Measurements from ENCODE around the gene GBP4.

DNA sequence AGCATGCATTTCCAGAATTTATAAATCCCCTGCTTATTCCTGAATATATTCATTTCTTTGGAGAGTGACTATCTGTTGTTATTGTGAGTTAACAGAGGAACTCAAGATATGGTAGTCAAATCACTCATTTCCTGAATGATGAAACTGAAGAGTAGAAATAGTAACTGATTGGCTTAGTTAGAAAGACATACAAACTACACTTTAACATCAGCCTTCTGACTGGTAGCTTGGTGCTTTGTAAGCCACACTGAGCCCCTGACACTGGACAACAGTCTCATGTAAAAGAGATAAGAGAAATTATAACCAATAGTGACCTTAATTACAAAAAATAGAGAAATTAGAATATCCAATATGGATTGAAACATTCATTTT lies 27.7 kb downstream of the GBP4 start:
- no peak for TF ChIP-seq SIN3A (IDR thresholded peaks at IDR 0.05; ENCODE audit: low read depth)
- no peak for TF ChIP-seq EGR1 (IDR thresholded peaks at IDR 0.05; ENCODE audit: low read depth)
- no peak for TF ChIP-seq YY1 (IDR thresholded peaks at IDR 0.05; ENCODE audit: extremely low read depth, insufficient replicate concordance, low read depth, low read length)
- TF ChIP-seq ZFX (IDR thresholded peaks at IDR 0.05) = no peak

All from HCT116 (cell line).